SK-N-SH (cell line): ENCODE measurements around the gene MEI1. TPM values are rescaled to one million over a fixed set of nuclear protein-coding genes. Genes with fewer than 3 reads are reported as not detected.

Experiments used
- CTCF ChIA-PET: fragments of 300-600, 350-600 bp; formaldehyde crosslinking; extraction: SDS; loops from one replicate; lab custom pipeline; 2021; lab: Yijun Ruan, JAX
- POLR2A ChIA-PET: fragments of 350-600 bp; sonication (Branson Sonifier 250); formaldehyde crosslinking; extraction: SDS; loops from one replicate; lab custom pipeline; 2020; ENCODE audit warnings: antibody characterized with exemption, inconsistent platforms; lab: Yijun Ruan, JAX
- DNase-seq: peaks from one replicate; pipeline ENCODE4 v3.0.0; 2012
- H2AFZ ChIP-seq: fragments of 200-600 bp; sonication (generic); 2 replicates; pipeline ENCODE4 v1.8.1; 2016; ENCODE audit warnings: antibody characterized with exemption, mild to moderate bottlenecking, low read depth
- H3F3A ChIP-seq: fragments of 200-600 bp; sonication (generic); replicated peaks from 2 replicates; pipeline ENCODE3; 2016; ENCODE audit warnings: antibody characterized with exemption, mild to moderate bottlenecking; ENCODE audit not compliant: insufficient read depth
- H3K27ac ChIP-seq, 2 experiments: fragments of 200-500 bp in 1 of 2; fragments of 200-600 bp in 1 of 2; sonication (Bioruptor generic) in 1 of 2; sonication (generic), shearing (Covaris generic) in 1 of 2; 2 replicates each; pipeline versions ENCODE4 v1.5.1 to v1.6.1; 2014 to 2016; ENCODE audit warnings: low read depth in 2 of 2, inconsistent platforms in 1 of 2, low read length in 1 of 2, mild to moderate bottlenecking in 1 of 2, mixed read lengths in 1 of 2
- H3K27me3 ChIP-seq: fragments of 200-600 bp; sonication (generic), shearing (Covaris generic); 2 replicates; pipeline ENCODE4 v1.6.1; 2016; ENCODE audit warnings: mixed run types; ENCODE audit not compliant: insufficient read depth
- H3K36me3 ChIP-seq, 2 experiments: fragments of 200-500 bp in 1 of 2; fragments of 200-600 bp in 1 of 2; sonication (Bioruptor generic) in 1 of 2; sonication (generic) in 1 of 2; replicated peaks in 1 of 2; 2 replicates each; pipeline versions ENCODE3 to v1.5.1; 2014 to 2016; ENCODE audit warnings: low read length in 1 of 2, mild to moderate bottlenecking in 1 of 2; ENCODE audit not compliant: insufficient read depth in 2 of 2, control insufficient read depth in 1 of 2
- H3K4me1 ChIP-seq, 2 experiments: fragments of 200-500 bp in 1 of 2; fragments of 200-600 bp in 1 of 2; sonication (Bioruptor generic) in 1 of 2; sonication (generic), shearing (Covaris generic) in 1 of 2; 2 replicates each; pipeline versions ENCODE4 v1.5.1 to v1.6.1; 2014 to 2016; ENCODE audit warnings: low read depth in 1 of 2, low read length in 1 of 2, mixed run types in 1 of 2; ENCODE audit not compliant: insufficient read depth in 2 of 2, control insufficient read depth in 1 of 2
- H3K4me2 ChIP-seq: fragments of 200-600 bp; sonication (generic), shearing (Covaris generic); 2 replicates; pipeline ENCODE4 v1.6.1; 2017; ENCODE audit warnings: mixed run types
- H3K4me3 ChIP-seq, 2 experiments: fragments of 200-500 bp in 1 of 2; fragments of 200-600 bp in 1 of 2; sonication (Bioruptor generic) in 1 of 2; sonication (generic), shearing (Covaris generic) in 1 of 2; 2 replicates each; pipeline versions ENCODE4 v1.5.1 to v1.8.1; 2014 to 2016; ENCODE audit warnings: low read depth in 2 of 2, inconsistent platforms in 1 of 2, low read length in 1 of 2, mild to moderate bottlenecking in 1 of 2, mixed read lengths in 1 of 2, moderate library complexity in 1 of 2
- H3K79me2 ChIP-seq: fragments of 200-600 bp; sonication (generic); 2 replicates; pipeline ENCODE4 v1.8.1; 2017; ENCODE audit warnings: mild to moderate bottlenecking; ENCODE audit not compliant: insufficient read depth
- H3K9ac ChIP-seq: fragments of 200-600 bp; sonication (generic); 2 replicates; pipeline ENCODE4 v1.6.1; 2017; ENCODE audit warnings: mixed run types
- H3K9me2 ChIP-seq: fragments of 200-600 bp; sonication (generic); 2 replicates; pipeline ENCODE4 v1.6.1; 2017; ENCODE audit warnings: mixed run types
- H3K9me3 ChIP-seq: fragments of 200-600 bp; sonication (generic); 2 replicates; pipeline ENCODE4 v1.6.1; 2017; ENCODE audit warnings: mixed run types, mild to moderate bottlenecking, moderate library complexity
- H4K20me1 ChIP-seq: fragments of 200-600 bp; sonication (generic); 2 replicates; pipeline ENCODE4 v1.6.1; 2017; ENCODE audit warnings: mild to moderate bottlenecking, mixed run types; ENCODE audit not compliant: insufficient read depth
- FOXJ3 ChIP-seq: sonication (generic); formaldehyde crosslinking; IDR thresholded peaks from 2 replicates; pipeline ENCODE4 v1.5.1; 2020; ENCODE audit warnings: mild to moderate bottlenecking, missing genetic modification reagents
- MEF2A ChIP-seq: IDR thresholded peaks from 2 replicates; pipeline ENCODE4 v1.4.0; 2012; ENCODE audit warnings: low read depth, borderline replicate concordance
- MXI1 ChIP-seq: IDR thresholded peaks from 2 replicates; pipeline ENCODE4 v1.6.1; 2012; ENCODE audit warnings: mild to moderate bottlenecking, low read depth, low read length, improper control_type of control experiment
- NFIC ChIP-seq: IDR thresholded peaks from 2 replicates; pipeline ENCODE4 v1.4.0; 2012; ENCODE audit warnings: borderline replicate concordance
- NRF1 ChIP-seq: IDR thresholded peaks from 2 replicates; pipeline ENCODE4 v1.6.1; 2012; ENCODE audit warnings: low read depth, mild to moderate bottlenecking, low read length
- POLR2AphosphoS5 ChIP-seq: IDR thresholded peaks from 2 replicates; pipeline ENCODE4 v1.6.1; 2012; ENCODE audit warnings: low read depth, low read length
- RCOR1 ChIP-seq: fragments of 150-350 bp; IDR thresholded peaks from 2 replicates; pipeline ENCODE4 v1.6.1; 2017; ENCODE audit warnings: antibody characterized with exemption, low read length
- SIN3A ChIP-seq: IDR thresholded peaks from 2 replicates; pipeline ENCODE4 v1.6.1; 2012; ENCODE audit warnings: low read depth, mild to moderate bottlenecking, low read length, moderate library complexity, borderline replicate concordance
- YY1 ChIP-seq: IDR thresholded peaks from 2 replicates; pipeline ENCODE4 v1.4.0; 2012; ENCODE audit warnings: low read depth, mild to moderate bottlenecking
- WGBS: methylation state at CpG from one replicate; pipeline ENCODE4 v1.1.6; 2017; ENCODE audit warnings: low lambda C conversion rate; 5-methylcytosine and 5-hydroxymethylcytosine counted together
- polyA plus RNA-seq, 3 experiments: library from polyadenylated mRNA; depleted of rRNA; stranded (reverse); fragments of >200 nt; gene quantifications; 2 replicates each; pipeline ENCODE4 v1.2.3, GENCODE V29; 2012
- TF ChIP-seq, protein P1 (sequence below): IDR thresholded peaks from 2 replicates; pipeline ENCODE4 v1.4.0; 2012; ENCODE audit warnings: low read depth
- TF ChIP-seq, protein P2 (sequence below): fragments of 150-350 bp; IDR thresholded peaks from 2 replicates; pipeline ENCODE4 v1.6.1; 2016; ENCODE audit warnings: mild to moderate bottlenecking, low read depth, low read length
- TF ChIP-seq, protein P3 (sequence below): IDR thresholded peaks from 2 replicates; pipeline ENCODE4 v1.4.0; 2012; ENCODE audit warnings: low read depth, borderline replicate concordance
- TF ChIP-seq, protein P4 (sequence below): fragments of 200-600 bp; sonication (generic); IDR thresholded peaks from 2 replicates; pipeline ENCODE4 v1.6.1; 2017; ENCODE audit warnings: antibody characterized with exemption, mild to moderate bottlenecking, moderate library complexity
- TF ChIP-seq, protein P5 (sequence below): IDR thresholded peaks from 2 replicates; pipeline ENCODE4 v1.4.0; 2012; ENCODE audit warnings: low read depth, borderline replicate concordance

Gene MEI1
- polyA plus RNA-seq, 1 of the 3 experiments (the other 2 are of a cell fraction), result not detected

DNA sequence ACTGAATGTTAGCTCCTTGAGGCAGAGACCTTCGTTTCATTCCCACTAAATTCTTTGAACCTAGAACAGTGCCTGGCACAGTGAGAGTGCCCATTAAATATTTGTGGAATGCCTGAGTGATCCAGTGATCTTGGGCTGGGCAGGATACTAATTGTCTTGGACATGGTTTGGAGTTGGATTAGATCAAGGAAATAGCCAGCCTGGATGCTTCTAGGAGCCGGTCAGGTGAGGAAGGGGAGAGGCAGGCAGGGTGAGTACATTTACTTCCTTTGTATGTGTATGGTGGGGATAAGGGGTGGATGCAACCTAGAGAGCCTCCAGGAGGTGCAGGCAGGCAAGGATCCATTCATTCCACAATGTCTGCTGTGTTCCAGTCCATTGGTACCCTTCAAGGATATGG is 137.2 kb downstream of the MEI1 start:
- Histone ChIP-seq H3K4me1 (no peaks in the 10 kb centered on the region; a peak in 1 of 4 replicates), H3K79me2 (0 out of 2 replicates have a peak, but pooled peaks cover 7% of the 10 kb centered on the region), H3K27ac (no peak overlapping the region), H3K9me3 (no peaks in the 10 kb centered on the region), H3K4me2 (no peak overlapping the region), H3K27me3 (no peaks in the 10 kb centered on the region), H3K36me3 (no peaks in the 10 kb centered on the region)
- TF ChIP-seq, protein P1, sequence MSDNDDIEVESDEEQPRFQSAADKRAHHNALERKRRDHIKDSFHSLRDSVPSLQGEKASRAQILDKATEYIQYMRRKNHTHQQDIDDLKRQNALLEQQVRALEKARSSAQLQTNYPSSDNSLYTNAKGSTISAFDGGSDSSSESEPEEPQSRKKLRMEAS, result no peak
- TF ChIP-seq, protein P2, sequence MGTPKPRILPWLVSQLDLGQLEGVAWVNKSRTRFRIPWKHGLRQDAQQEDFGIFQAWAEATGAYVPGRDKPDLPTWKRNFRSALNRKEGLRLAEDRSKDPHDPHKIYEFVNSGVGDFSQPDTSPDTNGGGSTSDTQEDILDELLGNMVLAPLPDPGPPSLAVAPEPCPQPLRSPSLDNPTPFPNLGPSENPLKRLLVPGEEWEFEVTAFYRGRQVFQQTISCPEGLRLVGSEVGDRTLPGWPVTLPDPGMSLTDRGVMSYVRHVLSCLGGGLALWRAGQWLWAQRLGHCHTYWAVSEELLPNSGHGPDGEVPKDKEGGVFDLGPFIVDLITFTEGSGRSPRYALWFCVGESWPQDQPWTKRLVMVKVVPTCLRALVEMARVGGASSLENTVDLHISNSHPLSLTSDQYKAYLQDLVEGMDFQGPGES, result no peak
- TF ChIP-seq, protein P3, sequence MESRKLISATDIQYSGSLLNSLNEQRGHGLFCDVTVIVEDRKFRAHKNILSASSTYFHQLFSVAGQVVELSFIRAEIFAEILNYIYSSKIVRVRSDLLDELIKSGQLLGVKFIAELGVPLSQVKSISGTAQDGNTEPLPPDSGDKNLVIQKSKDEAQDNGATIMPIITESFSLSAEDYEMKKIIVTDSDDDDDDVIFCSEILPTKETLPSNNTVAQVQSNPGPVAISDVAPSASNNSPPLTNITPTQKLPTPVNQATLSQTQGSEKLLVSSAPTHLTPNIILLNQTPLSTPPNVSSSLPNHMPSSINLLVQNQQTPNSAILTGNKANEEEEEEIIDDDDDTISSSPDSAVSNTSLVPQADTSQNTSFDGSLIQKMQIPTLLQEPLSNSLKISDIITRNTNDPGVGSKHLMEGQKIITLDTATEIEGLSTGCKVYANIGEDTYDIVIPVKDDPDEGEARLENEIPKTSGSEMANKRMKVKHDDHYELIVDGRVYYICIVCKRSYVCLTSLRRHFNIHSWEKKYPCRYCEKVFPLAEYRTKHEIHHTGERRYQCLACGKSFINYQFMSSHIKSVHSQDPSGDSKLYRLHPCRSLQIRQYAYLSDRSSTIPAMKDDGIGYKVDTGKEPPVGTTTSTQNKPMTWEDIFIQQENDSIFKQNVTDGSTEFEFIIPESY, result no peak
- TF ChIP-seq NFIC, result no peak
- no peak for TF ChIP-seq FOXJ3 (CRISPR knock-in tag)
- TF ChIP-seq NRF1, result no peak
- no peak for TF ChIP-seq MEF2A
- no peak for TF ChIP-seq MXI1
- no peak for TF ChIP-seq YY1
- TF ChIP-seq SIN3A, result no peak
- TF ChIP-seq, protein P4, sequence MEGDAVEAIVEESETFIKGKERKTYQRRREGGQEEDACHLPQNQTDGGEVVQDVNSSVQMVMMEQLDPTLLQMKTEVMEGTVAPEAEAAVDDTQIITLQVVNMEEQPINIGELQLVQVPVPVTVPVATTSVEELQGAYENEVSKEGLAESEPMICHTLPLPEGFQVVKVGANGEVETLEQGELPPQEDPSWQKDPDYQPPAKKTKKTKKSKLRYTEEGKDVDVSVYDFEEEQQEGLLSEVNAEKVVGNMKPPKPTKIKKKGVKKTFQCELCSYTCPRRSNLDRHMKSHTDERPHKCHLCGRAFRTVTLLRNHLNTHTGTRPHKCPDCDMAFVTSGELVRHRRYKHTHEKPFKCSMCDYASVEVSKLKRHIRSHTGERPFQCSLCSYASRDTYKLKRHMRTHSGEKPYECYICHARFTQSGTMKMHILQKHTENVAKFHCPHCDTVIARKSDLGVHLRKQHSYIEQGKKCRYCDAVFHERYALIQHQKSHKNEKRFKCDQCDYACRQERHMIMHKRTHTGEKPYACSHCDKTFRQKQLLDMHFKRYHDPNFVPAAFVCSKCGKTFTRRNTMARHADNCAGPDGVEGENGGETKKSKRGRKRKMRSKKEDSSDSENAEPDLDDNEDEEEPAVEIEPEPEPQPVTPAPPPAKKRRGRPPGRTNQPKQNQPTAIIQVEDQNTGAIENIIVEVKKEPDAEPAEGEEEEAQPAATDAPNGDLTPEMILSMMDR, result no peak
- TF ChIP-seq, protein P5, sequence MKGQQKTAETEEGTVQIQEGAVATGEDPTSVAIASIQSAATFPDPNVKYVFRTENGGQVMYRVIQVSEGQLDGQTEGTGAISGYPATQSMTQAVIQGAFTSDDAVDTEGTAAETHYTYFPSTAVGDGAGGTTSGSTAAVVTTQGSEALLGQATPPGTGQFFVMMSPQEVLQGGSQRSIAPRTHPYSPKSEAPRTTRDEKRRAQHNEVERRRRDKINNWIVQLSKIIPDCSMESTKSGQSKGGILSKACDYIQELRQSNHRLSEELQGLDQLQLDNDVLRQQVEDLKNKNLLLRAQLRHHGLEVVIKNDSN, result no peak
- TF ChIP-seq RCOR1, result no peak
- TF ChIP-seq POLR2AphosphoS5, result no peak
- TF ChIP-seq, all 33 proteins: peak for 0
- Histone ChIP-seq H3K9ac (no peak overlapping the region), H3K4me3 (no peak overlapping the region), H2AFZ (no peak overlapping the region), H3K9me2 (no peaks in the 10 kb centered on the region), H3F3A (no peaks in the 10 kb centered on the region), H4K20me1 (no peaks in the 10 kb centered on the region)
- POLR2A ChIA-PET, result no interaction called here
- CTCF ChIA-PET, result interaction anchor here (0.7 to 0.9 kb wide), 2 partner anchors 18 to 115 kb away, joined by 3 to 5 read pairs; partner anchors contain the start of gene SMIM45
- DNase-seq, result no peak
- 80% methylated on average over 1 of the region's 2 CpGs for WGBS
